ENCODE data around the gene CALML3. TPM values are rescaled to one million over a fixed set of nuclear protein-coding genes. Genes with fewer than 3 reads are reported as not detected.

CALML3 gene
- total and polyA plus RNA-seq, 12 donors, result 0.04 TPM; not detected in 11

DNA sequence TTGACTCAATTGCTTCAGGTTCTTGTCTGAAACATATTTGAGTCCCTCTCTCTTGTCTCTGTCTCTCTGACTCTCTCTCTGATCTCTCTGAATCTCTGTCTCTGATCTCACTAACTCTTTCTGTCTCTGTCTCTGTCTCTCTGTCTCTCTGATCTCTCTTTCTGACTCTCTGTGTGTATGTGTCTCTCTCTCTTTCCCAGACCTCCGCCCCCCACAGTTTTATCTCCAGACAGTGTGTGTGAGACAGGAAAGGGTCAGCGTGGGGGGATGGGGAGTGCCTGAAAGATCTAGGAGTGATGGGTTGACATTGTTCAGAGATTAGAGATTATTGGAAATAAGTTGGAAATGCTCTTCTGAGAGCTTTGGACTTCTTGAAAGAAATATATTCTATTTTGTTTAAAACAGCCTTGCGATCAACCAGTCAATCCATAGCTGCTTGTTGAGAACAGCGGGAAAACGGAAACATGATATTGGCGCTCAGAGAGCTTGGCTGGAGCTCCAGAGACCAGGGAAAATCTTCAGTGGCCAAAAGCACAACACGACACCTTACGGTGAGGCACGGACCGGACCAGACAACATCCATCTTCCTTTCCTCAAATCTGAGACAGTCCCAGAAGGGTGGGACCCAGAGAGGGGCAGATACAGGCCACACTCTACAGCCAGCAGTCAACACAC lies 35.5 kb downstream of the CALML3 start:
- DNase-seq (no peak), ATAC-seq (no peak)
- no peak overlapping the region for H3K4me3 ChIP-seq
- no peaks in the 10 kb centered on the region for H3K27me3 ChIP-seq
- H3K36me3 ChIP-seq, result no peaks in the 10 kb centered on the region
- peaks cover 0 to 6% (median 0%) of the 10 kb centered on the region in 9 donors for H3K4me1 ChIP-seq
- intact Hi-C loops (cut with DNase I), result no loop called here
- TF ChIP-seq, protein P1, sequence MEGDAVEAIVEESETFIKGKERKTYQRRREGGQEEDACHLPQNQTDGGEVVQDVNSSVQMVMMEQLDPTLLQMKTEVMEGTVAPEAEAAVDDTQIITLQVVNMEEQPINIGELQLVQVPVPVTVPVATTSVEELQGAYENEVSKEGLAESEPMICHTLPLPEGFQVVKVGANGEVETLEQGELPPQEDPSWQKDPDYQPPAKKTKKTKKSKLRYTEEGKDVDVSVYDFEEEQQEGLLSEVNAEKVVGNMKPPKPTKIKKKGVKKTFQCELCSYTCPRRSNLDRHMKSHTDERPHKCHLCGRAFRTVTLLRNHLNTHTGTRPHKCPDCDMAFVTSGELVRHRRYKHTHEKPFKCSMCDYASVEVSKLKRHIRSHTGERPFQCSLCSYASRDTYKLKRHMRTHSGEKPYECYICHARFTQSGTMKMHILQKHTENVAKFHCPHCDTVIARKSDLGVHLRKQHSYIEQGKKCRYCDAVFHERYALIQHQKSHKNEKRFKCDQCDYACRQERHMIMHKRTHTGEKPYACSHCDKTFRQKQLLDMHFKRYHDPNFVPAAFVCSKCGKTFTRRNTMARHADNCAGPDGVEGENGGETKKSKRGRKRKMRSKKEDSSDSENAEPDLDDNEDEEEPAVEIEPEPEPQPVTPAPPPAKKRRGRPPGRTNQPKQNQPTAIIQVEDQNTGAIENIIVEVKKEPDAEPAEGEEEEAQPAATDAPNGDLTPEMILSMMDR (IDR thresholded peaks at IDR 0.05), result no peak
- H3K27ac ChIP-seq, result no peak overlapping the region
- H3K9me3 ChIP-seq, result no peaks in the 10 kb centered on the region
- WGBS, 2 donors, result 88 to 90% methylated on average over 10 of the region's 10 CpGs

DNA sequence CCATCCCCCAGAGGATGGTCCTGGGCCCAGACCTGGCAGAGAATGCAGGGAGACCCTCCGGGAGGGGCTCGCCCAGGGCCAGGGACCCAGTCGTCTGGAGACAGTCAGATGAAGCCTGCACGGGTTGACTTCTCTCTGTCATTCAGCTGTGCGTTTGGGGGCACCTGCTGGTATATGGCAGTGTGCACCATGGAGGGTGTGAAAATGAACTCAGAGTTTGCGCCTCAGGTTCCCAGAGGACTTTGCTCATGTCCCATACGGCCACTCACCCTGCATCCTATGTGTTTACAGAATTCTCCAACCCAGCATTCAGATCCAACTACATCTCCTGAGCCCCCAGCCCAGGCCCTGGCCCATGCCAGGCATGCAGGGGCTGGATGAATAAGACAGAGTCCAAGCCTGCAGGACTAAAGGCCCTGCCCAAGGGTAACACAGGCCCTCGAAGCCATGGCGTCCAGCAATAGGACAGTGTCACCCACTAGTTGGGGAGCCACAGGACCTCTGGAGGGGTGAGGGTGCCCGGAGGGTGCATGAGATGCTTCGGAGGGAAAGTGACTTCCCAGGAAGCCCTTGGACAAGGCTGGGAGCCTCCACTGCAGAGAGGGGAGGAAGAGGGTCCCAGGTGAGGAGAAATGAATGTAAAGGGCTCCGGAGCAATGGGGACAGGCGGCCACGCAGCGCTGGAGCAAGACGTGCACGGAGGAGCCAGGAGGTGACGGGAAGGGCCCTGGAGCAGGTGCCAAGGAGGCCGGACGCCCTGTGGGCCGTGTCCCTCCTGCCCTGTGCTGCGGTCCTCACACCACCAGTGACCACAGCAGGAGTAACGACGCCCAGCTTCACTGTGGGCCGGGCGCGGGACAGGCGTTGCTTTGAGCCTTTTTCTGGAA lies 36.3 kb downstream of the CALML3 start:
- Histone ChIP-seq H3K9me3 (no peaks in the 10 kb centered on the region), H3K27me3 (no peaks in the 10 kb centered on the region), H3K4me1 (peaks cover 0 to 6% (median 0%) of the 10 kb centered on the region in 9 donors), H3K27ac (no peak overlapping the region), H3K36me3 (no peaks in the 10 kb centered on the region), H3K4me3 (no peak overlapping the region)
- ATAC-seq (no peak), DNase-seq (no peak)
- WGBS, 2 donors, result 96 to 98% methylated on average over 28 of the region's 28 CpGs
- intact Hi-C loops (cut with DNase I), result no loop called here
- TF ChIP-seq, protein P1 (IDR thresholded peaks at IDR 0.05), result no peak

DNA sequence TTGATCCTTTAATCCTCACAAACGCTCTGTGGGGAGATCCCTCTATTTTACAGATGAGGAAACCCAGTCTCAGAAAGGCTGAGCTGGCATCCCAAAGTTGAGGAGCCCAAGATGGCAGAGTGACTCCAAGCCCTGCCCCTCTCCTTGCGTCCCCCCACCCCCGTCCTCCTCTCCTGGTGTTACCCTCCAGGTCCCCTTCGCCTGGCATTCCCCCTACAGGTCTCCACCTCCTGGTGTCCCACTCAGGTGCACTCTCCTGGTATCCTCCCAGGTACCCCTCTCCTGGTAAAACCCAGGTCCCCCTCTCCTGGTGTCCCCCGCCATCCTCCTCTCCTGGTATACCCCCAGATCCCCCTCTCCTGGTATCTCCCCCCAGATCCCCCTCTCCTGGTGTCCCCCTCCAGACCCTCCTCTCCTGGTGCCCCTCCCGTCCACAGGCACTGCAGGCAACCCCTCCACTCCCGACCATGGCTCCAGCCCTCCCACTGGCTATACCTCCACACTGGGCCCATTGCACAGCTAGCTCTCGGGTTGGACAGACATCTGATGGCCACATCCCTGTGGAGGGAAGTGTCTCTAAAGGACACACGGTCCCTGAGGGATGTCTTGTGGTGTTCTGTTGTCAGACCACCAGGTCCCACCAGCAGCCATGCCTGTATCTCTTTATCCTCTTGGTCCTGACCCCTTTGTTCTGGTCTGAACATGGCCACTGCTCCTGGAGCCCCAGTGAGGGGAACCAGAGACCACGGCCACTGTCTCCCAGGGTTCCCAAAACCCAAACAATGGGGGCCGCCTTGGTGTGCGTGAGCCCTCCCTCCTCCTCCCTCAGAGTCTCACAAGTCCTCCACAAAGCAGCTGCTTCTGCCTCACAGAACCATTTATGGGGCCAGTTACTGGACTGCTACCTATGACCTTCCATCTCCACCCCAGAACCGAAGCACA lies 37.2 kb downstream of the CALML3 start:
- Histone ChIP-seq H3K36me3 (no peaks in the 10 kb centered on the region), H3K27ac (no peak overlapping the region), H3K9me3 (no peaks in the 10 kb centered on the region), H3K27me3 (no peaks in the 10 kb centered on the region), H3K4me1 (peaks cover 0 to 6% (median 0%) of the 10 kb centered on the region in 9 donors), H3K4me3 (no peak overlapping the region)
- TF ChIP-seq, protein P1 (IDR thresholded peaks at IDR 0.05), result no peak
- intact Hi-C loops (cut with DNase I), result no loop called here
- no peak for DNase-seq
- ATAC-seq, result no peak
- WGBS, 2 donors, result 89 to 95% methylated on average over 13 of the region's 13 CpGs

Data from heart right ventricle (tissue), 16 donors.